Measurements from ENCODE around the gene GOLIM4. TPM values are rescaled to one million over a fixed set of nuclear protein-coding genes. Genes with fewer than 3 reads are reported as not detected.

Gene GOLIM4
- total and polyA plus RNA-seq, 2 of the 13 experiments (the other 11 are each of a cell fraction or from before 2014, with no cell fraction given) = 10.9 to 47.7 TPM

DNA sequence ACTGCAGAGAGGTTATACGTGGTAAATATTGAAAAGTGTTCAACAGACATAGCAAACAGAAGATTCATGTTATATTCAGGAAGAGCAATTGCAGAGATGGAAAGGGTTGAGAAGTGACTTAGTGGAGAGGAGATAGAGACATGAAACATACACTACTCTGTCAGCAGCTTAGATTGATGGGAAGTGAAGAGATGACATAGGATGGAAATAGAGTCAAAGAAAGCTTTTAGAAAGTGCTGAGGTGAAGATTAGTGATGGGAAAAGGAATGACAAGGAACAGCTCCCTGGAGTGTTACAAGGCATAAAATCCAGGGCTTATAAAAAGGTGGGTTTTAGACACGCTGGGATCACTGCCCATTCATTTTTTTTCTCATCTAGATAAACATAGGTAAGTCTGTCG lies 17.2 kb upstream of the GOLIM4 start:
- intact Hi-C loops (cut with micrococcal nuclease; ENCODE audit: unreplicated experiment) = no loop called here

DNA sequence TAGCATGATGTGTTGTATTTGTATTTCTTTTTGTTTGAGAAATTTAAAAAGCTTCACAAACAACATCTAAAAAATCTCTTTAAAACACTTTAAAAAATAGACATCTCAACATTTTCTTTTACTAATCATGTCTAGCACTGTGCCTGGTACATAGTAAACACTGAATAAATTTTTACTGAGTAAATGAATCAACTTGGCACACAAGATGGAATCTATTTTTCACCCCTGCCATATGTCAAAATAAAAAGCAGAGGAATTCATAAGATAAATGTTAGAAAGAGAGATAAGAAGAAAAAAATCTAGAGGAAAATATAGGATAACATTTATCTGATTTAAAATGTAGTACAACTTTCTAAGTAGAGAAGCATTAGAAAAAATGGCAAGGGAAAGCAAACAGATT lies 8.6 kb upstream of the GOLIM4 start:
- Histone ChIP-seq H3K27me3 (ENCODE audit: control insufficient read depth in 1 of 2, insufficient read depth in 2 of 2, low read length in 2 of 2) (no peaks in the 10 kb centered on the region), H3K4me3 (replicated peaks in 1 of 3; ENCODE audit: insufficient read depth in 1 of 3, low read depth in 2 of 3, low read length in 3 of 3) (no peak overlapping the region), H3K27ac (ENCODE audit: extremely low read length, insufficient read depth, low read length) (no peak overlapping the region), H3K4me2 (ENCODE audit: low read depth, low read length) (no peak overlapping the region), H3K36me3 (replicated peaks in 1 of 2; ENCODE audit: control insufficient read depth in 1 of 2, insufficient read depth in 2 of 2, low read length in 2 of 2) (no peaks in the 10 kb centered on the region), H3K9me3 (ENCODE audit: low read length) (no peaks in the 10 kb centered on the region), H3K79me2 (ENCODE audit: insufficient read depth, low read length) (no peaks in the 10 kb centered on the region), H3K9ac (ENCODE audit: insufficient read depth, low read depth, low read length) (no peak overlapping the region), H4K20me1 (ENCODE audit: insufficient read depth, low read length) (no peaks in the 10 kb centered on the region), H2AFZ (ENCODE audit: low read length) (no peak overlapping the region), H3K4me1 (ENCODE audit: insufficient read depth, low read length) (no peaks in the 10 kb centered on the region)
- FAIRE-seq (no peak), ATAC-seq (no peak), DNase-seq (ENCODE audit: low spot score) (no peak)
- CTCF ChIA-PET (ENCODE audit: low intra/inter-chr PET ratio, low total read pairs) = no interaction called here
- in situ Hi-C loops (cut with HindIII; ENCODE audit: extremely low pct_ligation_motif_present, low pct_unique_long_range_greater_than_20kb) (no loop called here), intact Hi-C loops (cut with micrococcal nuclease; ENCODE audit: unreplicated experiment) (loop anchor here (5.0 kb wide), 1 partner anchor 287 kb away; no protein-coding TSS in a partner anchor)
- BruUV-seq (replicated peaks) = no TSS peak
- TF ChIP-seq ZFP36L1 (CRISPR knock-in tag; IDR thresholded peaks at IDR 0.05) (no peak), MYC (CRISPR knock-in tag; IDR thresholded peaks at IDR 0.05; ENCODE audit: borderline replicate concordance) (no peak), ZNF136 (CRISPR knock-in tag; IDR thresholded peaks at IDR 0.05; ENCODE audit: low read depth) (no peak), MXI1 (IDR thresholded peaks at IDR 0.05; ENCODE audit: borderline replicate concordance, low read depth, low read length) (no peak)
- POLR2A ChIA-PET = no interaction called here

More for the DNA sequence above, 17.2 kb upstream of the GOLIM4 start:
- Histone ChIP-seq H4K20me1 (ENCODE audit: insufficient read depth, low read length) (no peaks in the 10 kb centered on the region), H3K9ac (ENCODE audit: insufficient read depth, low read depth, low read length) (no peak overlapping the region), H2AFZ (ENCODE audit: low read length) (no peak overlapping the region), H3K27me3 (ENCODE audit: control insufficient read depth in 1 of 2, insufficient read depth in 2 of 2, low read length in 2 of 2) (no peaks in the 10 kb centered on the region), H3K9me3 (ENCODE audit: low read length) (no peaks in the 10 kb centered on the region), H3K27ac (ENCODE audit: extremely low read length, insufficient read depth, low read length) (no peak overlapping the region), H3K79me2 (ENCODE audit: insufficient read depth, low read length) (no peaks in the 10 kb centered on the region), H3K36me3 (replicated peaks in 1 of 2; ENCODE audit: control insufficient read depth in 1 of 2, insufficient read depth in 2 of 2, low read length in 2 of 2) (no peaks in the 10 kb centered on the region), H3K4me1 (ENCODE audit: insufficient read depth, low read length) (peaks cover 11% of the 10 kb centered on the region), H3K4me3 (replicated peaks in 1 of 3; ENCODE audit: insufficient read depth in 1 of 3, low read depth in 2 of 3, low read length in 3 of 3) (no peak overlapping the region), H3K4me2 (ENCODE audit: low read depth, low read length) (no peak overlapping the region)
- CTCF ChIA-PET (ENCODE audit: low intra/inter-chr PET ratio, low total read pairs) = no interaction called here
- no peak for ATAC-seq
- TF ChIP-seq ZBTB20 (CRISPR knock-in tag; IDR thresholded peaks at IDR 0.05; ENCODE audit: borderline replicate concordance, low read depth) (no peak), NFKBIZ (CRISPR knock-in tag; IDR thresholded peaks at IDR 0.05) (no peak), ZNF740 (CRISPR knock-in tag; IDR thresholded peaks at IDR 0.05) (no peak), PBX3 (CRISPR knock-in tag; IDR thresholded peaks at IDR 0.05; ENCODE audit: borderline replicate concordance) (no peak)
- no peak for FAIRE-seq
- WGBS (ENCODE audit: low lambda C conversion rate) = 10% methylated on average over 3 of the region's 3 CpGs
- POLR2A ChIA-PET = no interaction called here
- no TSS peak for BruUV-seq (replicated peaks)
- DNase-seq (ENCODE audit: low spot score) = no peak
- in situ Hi-C loops (cut with HindIII; ENCODE audit: extremely low pct_ligation_motif_present, low pct_unique_long_range_greater_than_20kb) = no loop called here

All from HepG2 (cell line).